K562 (cell line): ENCODE data around the gene LRRIQ4.

Source experiments
- EGR1 ChIP-seq: fragments of 450-650 bp; conservative IDR thresholded peaks from 2 replicates; pipeline ENCODE4 v1.6.1; 2017; ENCODE audit warnings: mild to moderate bottlenecking
- FOXP1 ChIP-seq: sonication (generic); formaldehyde crosslinking; IDR thresholded peaks from 2 replicates; pipeline ENCODE4 v1.8.0; 2022; ENCODE audit warnings: mild to moderate bottlenecking, missing genetic modification reagents
- KDM1A ChIP-seq, 2 experiments: fragments of 450-650 bp; IDR thresholded peaks; 2 replicates each; pipeline ENCODE4 v1.6.1; 2016; ENCODE audit warnings: mild to moderate bottlenecking in 2 of 2
- KDM4B ChIP-seq, 2 experiments: fragments of 450-650 bp in 1 of 2; sonication (generic) in 1 of 2; IDR thresholded peaks; 2 replicates each; pipeline ENCODE4 v1.6.1; 2016 to 2017; ENCODE audit warnings: borderline replicate concordance in 2 of 2, antibody characterized with exemption in 1 of 2, low read depth in 1 of 2, mild to moderate bottlenecking in 1 of 2
- MYNN ChIP-seq, 2 experiments: sonication (generic); formaldehyde crosslinking in 1 of 2; IDR thresholded peaks; 2 replicates each; pipeline versions ENCODE4 v1.5.0 to v1.6.1; 2016 to 2020; ENCODE audit warnings: antibody characterized with exemption in 1 of 2, missing genetic modification reagents in 1 of 2
- POLR2A ChIP-seq: fragments of 450-650 bp; conservative IDR thresholded peaks from 2 replicates; pipeline ENCODE4 v1.6.1; 2016
- RAD21 ChIP-seq, 2 experiments: fragments of 250-450 bp in 1 of 2; fragments of 450-650 bp in 1 of 2; sonication (Bioruptor Pico) in 1 of 2; formaldehyde crosslinking in 1 of 2; IDR thresholded peaks in 1 of 2; conservative IDR thresholded peaks in 1 of 2; 2 replicates each; pipeline versions ENCODE4 v1.4.0 to v1.8.0; 2020 to 2022; ENCODE audit warnings: mild to moderate bottlenecking in 2 of 2, moderate library complexity in 1 of 2
- VEZF1 ChIP-seq: fragments of 200-800 bp; sonication (Bioruptor generic); IDR thresholded peaks from 2 replicates; pipeline ENCODE4 v1.6.1; 2017; ENCODE audit warnings: missing genetic modification characterization, missing compliant biosample characterization
- ZBTB33 ChIP-seq: sonication (generic); formaldehyde crosslinking; IDR thresholded peaks from 2 replicates; pipeline ENCODE4 v1.8.1; 2023; ENCODE audit warnings: mild to moderate bottlenecking, missing genetic modification reagents
- ZNF407 ChIP-seq: fragments of 450-650 bp; IDR thresholded peaks from 2 replicates; pipeline ENCODE4 v1.6.1; 2016; ENCODE audit warnings: low read depth
- TF ChIP-seq, protein P1 (sequence below), 3 experiments: IDR thresholded peaks in 2 of 3; conservative IDR thresholded peaks in 1 of 3; 2 replicates each; pipeline ENCODE4 v1.5.1; 2011 to 2012; ENCODE audit warnings: low read length in 3 of 3, mild to moderate bottlenecking in 3 of 3, control low read depth in 2 of 3, improper control_type of control experiment in 1 of 3, inconsistent platforms in 1 of 3, low read depth in 1 of 3, mixed read lengths in 1 of 3, moderate library complexity in 1 of 3; ENCODE audit not compliant: insufficient read depth in 2 of 3
- TF ChIP-seq, protein P2 (sequence below): sonication (generic); formaldehyde crosslinking; IDR thresholded peaks from 2 replicates; pipeline ENCODE4 v1.8.0; 2022; ENCODE audit warnings: missing genetic modification reagents, mild to moderate bottlenecking, borderline replicate concordance
- TF ChIP-seq, protein P3 (sequence below), 2 experiments: fragments of 250-450 bp in 1 of 2; fragments of 450-650 bp in 1 of 2; sonication (Bioruptor Pico) in 1 of 2; IDR thresholded peaks; 2 replicates each; pipeline versions ENCODE4 v1.6.1 to v1.8.0; 2016 to 2021; ENCODE audit warnings: mild to moderate bottlenecking in 2 of 2, moderate library complexity in 2 of 2, missing compliant biosample characterization in 1 of 2, missing genetic modification characterization in 1 of 2
- TF ChIP-seq, protein P4 (sequence below): sonication (generic); formaldehyde crosslinking; IDR thresholded peaks from 2 replicates; pipeline ENCODE4 v1.8.0; 2022; ENCODE audit warnings: mild to moderate bottlenecking, low read depth, missing genetic modification reagents

DNA sequence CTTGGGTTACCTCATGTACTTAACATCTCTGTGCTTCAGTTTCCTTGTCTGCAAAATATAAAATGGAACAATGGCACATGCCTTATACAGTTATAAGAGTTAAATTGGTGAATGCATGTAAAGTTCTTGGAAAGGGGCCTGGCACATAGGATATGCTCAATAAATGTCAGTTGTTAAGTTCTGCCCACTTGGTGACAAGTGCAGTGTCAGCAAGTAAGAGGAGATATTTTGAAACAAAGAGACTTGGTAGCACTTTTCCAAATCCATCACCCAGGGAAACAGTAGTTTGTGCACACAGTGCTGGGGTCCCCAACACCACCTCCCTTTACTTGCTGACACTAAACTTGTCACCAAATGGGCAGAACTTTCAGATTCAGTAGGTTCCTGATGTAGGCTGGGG, 37.9 kb downstream of the LRRIQ4 start:
- TF ChIP-seq ZNF407 (no peak), MYNN (IDR thresholded peaks at IDR 0.05) (no peak), MYNN (CRISPR knock-in tag; IDR thresholded peaks at IDR 0.05) (no peak), POLR2A (no peak), VEZF1 (no peak), ZBTB33 (CRISPR knock-in tag) (no peak), RAD21 (CRISPR knock-in tag; conservative IDR thresholded peaks at IDR 0.05 in 1 of 2, IDR thresholded peaks at IDR 0.05 in 1 of 2) (no peak), KDM4B (IDR thresholded peaks at IDR 0.05; ENCODE audit: borderline replicate concordance in 2 of 2, low read depth in 1 of 2) (no peak), KDM1A (IDR thresholded peaks at IDR 0.05) (no peak), EGR1 (no peak), FOXP1 (CRISPR knock-in tag) (no peak)
- TF ChIP-seq, protein P1, sequence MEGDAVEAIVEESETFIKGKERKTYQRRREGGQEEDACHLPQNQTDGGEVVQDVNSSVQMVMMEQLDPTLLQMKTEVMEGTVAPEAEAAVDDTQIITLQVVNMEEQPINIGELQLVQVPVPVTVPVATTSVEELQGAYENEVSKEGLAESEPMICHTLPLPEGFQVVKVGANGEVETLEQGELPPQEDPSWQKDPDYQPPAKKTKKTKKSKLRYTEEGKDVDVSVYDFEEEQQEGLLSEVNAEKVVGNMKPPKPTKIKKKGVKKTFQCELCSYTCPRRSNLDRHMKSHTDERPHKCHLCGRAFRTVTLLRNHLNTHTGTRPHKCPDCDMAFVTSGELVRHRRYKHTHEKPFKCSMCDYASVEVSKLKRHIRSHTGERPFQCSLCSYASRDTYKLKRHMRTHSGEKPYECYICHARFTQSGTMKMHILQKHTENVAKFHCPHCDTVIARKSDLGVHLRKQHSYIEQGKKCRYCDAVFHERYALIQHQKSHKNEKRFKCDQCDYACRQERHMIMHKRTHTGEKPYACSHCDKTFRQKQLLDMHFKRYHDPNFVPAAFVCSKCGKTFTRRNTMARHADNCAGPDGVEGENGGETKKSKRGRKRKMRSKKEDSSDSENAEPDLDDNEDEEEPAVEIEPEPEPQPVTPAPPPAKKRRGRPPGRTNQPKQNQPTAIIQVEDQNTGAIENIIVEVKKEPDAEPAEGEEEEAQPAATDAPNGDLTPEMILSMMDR (IDR thresholded peaks at IDR 0.05 in 2 of 3, conservative IDR thresholded peaks at IDR 0.05 in 1 of 3; ENCODE audit: insufficient read depth in 2 of 3, low read depth in 1 of 3, low read length in 3 of 3) = no peak
- TF ChIP-seq, protein P2, sequence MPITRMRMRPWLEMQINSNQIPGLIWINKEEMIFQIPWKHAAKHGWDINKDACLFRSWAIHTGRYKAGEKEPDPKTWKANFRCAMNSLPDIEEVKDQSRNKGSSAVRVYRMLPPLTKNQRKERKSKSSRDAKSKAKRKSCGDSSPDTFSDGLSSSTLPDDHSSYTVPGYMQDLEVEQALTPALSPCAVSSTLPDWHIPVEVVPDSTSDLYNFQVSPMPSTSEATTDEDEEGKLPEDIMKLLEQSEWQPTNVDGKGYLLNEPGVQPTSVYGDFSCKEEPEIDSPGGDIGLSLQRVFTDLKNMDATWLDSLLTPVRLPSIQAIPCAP (CRISPR knock-in tag) = no peak
- TF ChIP-seq, protein P3, sequence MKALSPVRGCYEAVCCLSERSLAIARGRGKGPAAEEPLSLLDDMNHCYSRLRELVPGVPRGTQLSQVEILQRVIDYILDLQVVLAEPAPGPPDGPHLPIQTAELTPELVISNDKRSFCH (CRISPR knock-in tag; IDR thresholded peaks at IDR 0.05) = no peak
- TF ChIP-seq, protein P3 (tag; IDR thresholded peaks at IDR 0.05) = no peak
- TF ChIP-seq, protein P4, sequence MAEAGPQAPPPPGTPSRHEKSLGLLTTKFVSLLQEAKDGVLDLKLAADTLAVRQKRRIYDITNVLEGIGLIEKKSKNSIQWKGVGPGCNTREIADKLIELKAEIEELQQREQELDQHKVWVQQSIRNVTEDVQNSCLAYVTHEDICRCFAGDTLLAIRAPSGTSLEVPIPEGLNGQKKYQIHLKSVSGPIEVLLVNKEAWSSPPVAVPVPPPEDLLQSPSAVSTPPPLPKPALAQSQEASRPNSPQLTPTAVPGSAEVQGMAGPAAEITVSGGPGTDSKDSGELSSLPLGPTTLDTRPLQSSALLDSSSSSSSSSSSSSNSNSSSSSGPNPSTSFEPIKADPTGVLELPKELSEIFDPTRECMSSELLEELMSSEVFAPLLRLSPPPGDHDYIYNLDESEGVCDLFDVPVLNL (CRISPR knock-in tag) = no peak
